Bronchial smooth muscle cell (primary cell): ENCODE results near the gene CEMIP. TPM values are rescaled to one million over a fixed set of nuclear protein-coding genes. Genes with fewer than 3 reads are reported as not detected.

Source experiments
- total RNA-seq: library from RNA; depleted of rRNA; stranded (reverse); fragments of >200 nt; gene quantifications from 2 replicates; pipeline ENCODE4 v1.2.1, GENCODE V29; 2014

Gene CEMIP
- 27.4 and 78.4 TPM in 2 replicates for total RNA-seq

GRCh38 chr15:80778964-80779657 lies at the start of gene CEMIP:
TSS of gene CEMIP (plus strand) at chr15:80779370. CDS start at chr15:80873880, 94,510 bp downstream.

GRCh38 chr15:80989518-80990478 lies 210.6 kb downstream of the CEMIP start, which contains the start of gene MESD:
TSS of gene MESD (minus strand) at chr15:80989819. CDS start at chr15:80989791, 28 bp downstream.

GRCh38 chr15:81000624-81001151 lies 221.5 kb downstream of the CEMIP start, which contains the start of gene TLNRD1:
TSS of gene TLNRD1 (plus strand) at chr15:81000923. CDS start at chr15:81002272, 1,349 bp downstream.

Other genes starting within 250 kb of the CEMIP start
- 4.3 and 10.7 TPM in 2 replicates for gene ABHD17C, start 84.1 kb upstream of the CEMIP start, total RNA-seq
- gene MESD, start 210.4 kb downstream of the CEMIP start, total RNA-seq, result 18.9 and 22.6 TPM in 2 replicates
- gene TLNRD1, start 221.6 kb downstream of the CEMIP start, total RNA-seq, result 2.0 and 2.7 TPM in 2 replicates